ENCODE results near the gene MYRFL. TPM values are rescaled to one million over a fixed set of nuclear protein-coding genes. Genes with fewer than 3 reads are reported as not detected.

Gene MYRFL
- total RNA-seq, 1 donor from 2014 or later, result not detected

DNA sequence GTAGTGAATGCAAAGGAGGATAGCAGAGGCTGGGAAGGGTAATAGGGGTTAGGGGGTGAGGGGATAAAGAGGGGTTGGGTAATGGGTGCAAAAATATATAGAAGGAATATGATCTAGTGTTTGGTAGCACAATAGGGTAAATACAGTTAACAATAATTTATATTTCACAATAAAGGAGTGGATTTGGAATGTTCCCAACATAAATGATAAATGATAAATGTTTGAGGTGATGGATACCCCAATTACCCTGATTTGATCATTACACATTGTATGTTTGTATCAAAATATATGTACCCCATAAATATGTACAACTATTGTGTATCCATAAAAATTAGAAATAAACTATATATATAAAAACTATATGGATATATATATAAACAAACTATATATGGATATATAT, 999 bp upstream of the MYRFL start:
- H3K27me3 Mint-ChIP-seq, result peaks cover 5% of the 10 kb centered on the region
- intact Hi-C loops (cut with micrococcal nuclease), result no loop called here
- DNase-seq, result no peak
- H3K4me3 Mint-ChIP-seq, result no peak overlapping the region
- POLR2A ChIA-PET, result no interaction called here
- H3K9me3 Mint-ChIP-seq, result no peaks in the 10 kb centered on the region
- no peak overlapping the region for H3K27ac Mint-ChIP-seq
- no peaks in the 10 kb centered on the region for H3K4me1 Mint-ChIP-seq
- no peak for ATAC-seq (ENCODE audit: low read depth)
- no peaks in the 10 kb centered on the region for H3K36me3 Mint-ChIP-seq (ENCODE audit: low read depth)
- no peak for TF ChIP-seq CTCF (IDR thresholded peaks at IDR 0.05)
- CTCF ChIA-PET, result no interaction called here

GRCh38 chr12:69828897-69829296, 3.9 kb downstream of the MYRFL start:
- DNase-seq, result no peak
- Mint-ChIP-seq H3K36me3 (ENCODE audit: low read depth) (no peaks in the 10 kb centered on the region), H3K9me3 (no peaks in the 10 kb centered on the region), H3K4me1 (no peaks in the 10 kb centered on the region), H3K27ac (no peak overlapping the region), H3K4me3 (no peak overlapping the region), H3K27me3 (peaks cover 10% of the 10 kb centered on the region)
- ChIA-PET POLR2A (no interaction called here), CTCF (no interaction called here)
- no peak for ATAC-seq (ENCODE audit: low read depth)
- intact Hi-C loops (cut with micrococcal nuclease), result no loop called here
- no peak for TF ChIP-seq CTCF (IDR thresholded peaks at IDR 0.05)

GRCh38 chr12:69833696-69834095, 8.7 kb downstream of the MYRFL start:
- Mint-ChIP-seq H3K27me3 (peaks cover 10% of the 10 kb centered on the region), H3K9me3 (no peaks in the 10 kb centered on the region), H3K36me3 (ENCODE audit: low read depth) (no peaks in the 10 kb centered on the region), H3K4me3 (no peak overlapping the region), H3K27ac (no peak overlapping the region), H3K4me1 (no peaks in the 10 kb centered on the region)
- CTCF ChIA-PET, result no interaction called here
- ATAC-seq (ENCODE audit: low read depth) (no peak), DNase-seq (no peak)
- no peak for TF ChIP-seq CTCF (IDR thresholded peaks at IDR 0.05)
- intact Hi-C loops (cut with micrococcal nuclease), result no loop called here
- POLR2A ChIA-PET, result no interaction called here

GRCh38 chr12:69834147-69834546, 9.1 kb downstream of the MYRFL start:
- CTCF ChIA-PET, result no interaction called here

DNA sequence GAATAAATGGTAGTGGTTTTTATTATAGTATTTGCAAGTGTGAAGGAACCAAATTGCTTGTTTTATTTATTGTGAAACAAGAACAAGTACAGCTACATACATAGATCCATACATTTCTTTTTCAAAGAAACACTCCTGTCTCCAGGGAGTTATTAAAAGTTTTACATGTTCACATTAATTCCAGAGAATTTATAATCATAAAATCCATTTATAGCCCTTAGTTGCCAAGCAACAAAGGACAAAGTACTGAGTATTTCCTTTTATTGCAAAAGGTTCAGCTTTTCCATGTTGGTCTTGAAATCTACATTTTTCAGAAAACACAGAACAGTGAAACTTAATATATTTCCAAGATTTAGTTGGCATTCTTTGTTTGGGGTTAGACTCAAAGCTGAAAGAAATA, 9.5 kb downstream of the MYRFL start:
- Mint-ChIP-seq H3K4me3 (no peak overlapping the region), H3K27me3 (peaks cover 10% of the 10 kb centered on the region), H3K36me3 (ENCODE audit: low read depth) (no peaks in the 10 kb centered on the region), H3K9me3 (no peaks in the 10 kb centered on the region), H3K4me1 (no peaks in the 10 kb centered on the region), H3K27ac (no peak overlapping the region)
- DNase-seq (no peak), ATAC-seq (ENCODE audit: low read depth) (no peak)
- TF ChIP-seq CTCF (IDR thresholded peaks at IDR 0.05), result no peak
- POLR2A ChIA-PET, result no interaction called here
- CTCF ChIA-PET, result no interaction called here
- intact Hi-C loops (cut with micrococcal nuclease), result no loop called here

More at GRCh38 chr12:69834147-69834546, 9.1 kb downstream of the MYRFL start:
- no peak overlapping the region for H3K4me3 Mint-ChIP-seq
- TF ChIP-seq CTCF (IDR thresholded peaks at IDR 0.05), result no peak
- H3K27me3 Mint-ChIP-seq, result peaks cover 10% of the 10 kb centered on the region
- intact Hi-C loops (cut with micrococcal nuclease), result no loop called here
- H3K27ac Mint-ChIP-seq, result no peak overlapping the region
- no peaks in the 10 kb centered on the region for H3K4me1 Mint-ChIP-seq
- DNase-seq (no peak), ATAC-seq (ENCODE audit: low read depth) (no peak)
- H3K9me3 Mint-ChIP-seq, result no peaks in the 10 kb centered on the region
- H3K36me3 Mint-ChIP-seq (ENCODE audit: low read depth), result no peaks in the 10 kb centered on the region
- POLR2A ChIA-PET, result no interaction called here
